GM12878 (cell line): ENCODE measurements around the gene COQ10B. TPM values are rescaled to one million over a fixed set of nuclear protein-coding genes. Genes with fewer than 3 reads are reported as not detected.
A peak's percentile ranks its signal among the peaks of the same experiment; 100 is the strongest.

Source experiments
- BHLHE40 ChIP-seq, 2 experiments: fragments of 450-650 bp in 1 of 2; IDR thresholded peaks; 2 replicates each; pipeline ENCODE4 v1.6.1; 2011 to 2017; ENCODE audit warnings: low read depth in 2 of 2, borderline replicate concordance in 1 of 2, improper control_type of control experiment in 1 of 2, low read length in 1 of 2, mild to moderate bottlenecking in 1 of 2
- CBX5 ChIP-seq: sonication (generic); IDR thresholded peaks from 2 replicates; pipeline ENCODE4 v1.6.1; 2016; ENCODE audit warnings: low read depth, moderate library complexity, mild to moderate bottlenecking, inconsistent platforms
- EED ChIP-seq: sonication (generic); IDR thresholded peaks from 2 replicates; pipeline ENCODE4 v1.6.1; 2016; ENCODE audit warnings: antibody characterized with exemption, low read depth
- FOS ChIP-seq: IDR thresholded peaks from 3 replicates; pipeline ENCODE4 v1.6.1; 2011; ENCODE audit warnings: borderline replicate concordance; ENCODE audit not compliant: insufficient read length; ENCODE audit errors: extremely low read depth
- MYC ChIP-seq: IDR thresholded peaks from 2 replicates; pipeline ENCODE4 v1.6.1; 2011; ENCODE audit warnings: mild to moderate bottlenecking, low read length, moderate library complexity, inconsistent platforms; ENCODE audit not compliant: insufficient read depth, insufficient replicate concordance, insufficient read length, severe bottlenecking
- RUNX3 ChIP-seq: IDR thresholded peaks from 2 replicates; pipeline ENCODE4 v1.6.1; 2012; ENCODE audit warnings: low read length, inconsistent platforms
- SMAD5 ChIP-seq: IDR thresholded peaks from 2 replicates; pipeline ENCODE4 v1.6.1; 2016; ENCODE audit warnings: antibody characterized with exemption, low read depth
- SRF ChIP-seq, 2 experiments: IDR thresholded peaks; 2 replicates each; pipeline ENCODE4 v1.6.1; 2011; ENCODE audit warnings: low read depth in 2 of 2, low read length in 2 of 2, mild to moderate bottlenecking in 1 of 2, moderate library complexity in 1 of 2
- STAT3 ChIP-seq: IDR thresholded peaks from 2 replicates; pipeline ENCODE4 v1.6.1; 2011; ENCODE audit warnings: low read depth, low read length, improper control_type of control experiment
- SUZ12 ChIP-seq: fragments of 200-600 bp; sonication (generic); IDR thresholded peaks from one replicate; pipeline ENCODE4 v1.6.1; 2018; ENCODE audit warnings: antibody characterized with exemption, mild to moderate bottlenecking; ENCODE audit not compliant: unreplicated experiment
- YBX1 ChIP-seq: fragments of 450-650 bp; IDR thresholded peaks from 2 replicates; pipeline ENCODE4 v1.6.1; 2016; ENCODE audit warnings: antibody characterized with exemption
- ZSCAN29 ChIP-seq: fragments of 450-650 bp; IDR thresholded peaks from 2 replicates; pipeline ENCODE4 v1.6.1; 2017; ENCODE audit warnings: mild to moderate bottlenecking, moderate library complexity
- polyA plus RNA-seq, 11 experiments: library from polyadenylated mRNA; depleted of rRNA in 4 of 11; unstranded in 6 of 11; stranded (reverse) in 5 of 11; fragments of >200 nt; fragmentation: Nextera tagmentation in 4 of 11; fragmentation: Illumina TruSeq in 1 of 11; extraction: Ambion mirVana in 4 of 11; extraction: Trizol in 1 of 11; gene quantifications; 1 replicate in 1 of 11; 2 replicates in 10 of 11; pipeline versions ENCODE4 v1.2.1 to v1.2.3, GENCODE V29; 2011 to 2016; ENCODE audit warnings: inconsistent platforms in 2 of 11, missing spikeins in 2 of 11, low read depth in 1 of 11
- total RNA-seq, 4 experiments: library from RNA; depleted of rRNA in 3 of 4; stranded (reverse); fragments of >200 nt in 3 of 4; fragmentation: Illumina TruSeq in 1 of 4; extraction: Trizol in 1 of 4; gene quantifications; 2 replicates each; pipeline versions ENCODE4 v1.2.1 to v1.2.3, GENCODE V29; 2013 to 2021
- TF ChIP-seq, protein P1 (sequence below): fragments of 450-650 bp; conservative IDR thresholded peaks from 2 replicates; pipeline ENCODE4 v1.6.1; 2017; ENCODE audit warnings: mild to moderate bottlenecking, moderate library complexity
- TF ChIP-seq, protein P2 (sequence below): IDR thresholded peaks from 2 replicates; pipeline ENCODE4 v1.6.1; 2012; ENCODE audit warnings: mild to moderate bottlenecking, low read depth, low read length
- TF ChIP-seq, protein P3 (sequence below): fragments of 150-350 bp; IDR thresholded peaks from 2 replicates; pipeline ENCODE4 v1.6.1; 2016; ENCODE audit warnings: low read depth, low read length
- TF ChIP-seq, protein P4 (sequence below): fragments of 450-650 bp; IDR thresholded peaks from 2 replicates; pipeline ENCODE4 v1.6.1; 2017; ENCODE audit warnings: borderline replicate concordance
- TF ChIP-seq, protein P5 (sequence below): IDR thresholded peaks from 2 replicates; pipeline ENCODE4 v1.6.1; 2011; ENCODE audit warnings: mild to moderate bottlenecking, low read depth, low read length, moderate library complexity; ENCODE audit not compliant: insufficient replicate concordance

Gene COQ10B
- total and polyA plus RNA-seq, 10 of the 15 experiments (the other 5 are each of a cell fraction or from before 2014, with no cell fraction given): 3.6 to 23.2 (median 13.2) TPM

DNA sequence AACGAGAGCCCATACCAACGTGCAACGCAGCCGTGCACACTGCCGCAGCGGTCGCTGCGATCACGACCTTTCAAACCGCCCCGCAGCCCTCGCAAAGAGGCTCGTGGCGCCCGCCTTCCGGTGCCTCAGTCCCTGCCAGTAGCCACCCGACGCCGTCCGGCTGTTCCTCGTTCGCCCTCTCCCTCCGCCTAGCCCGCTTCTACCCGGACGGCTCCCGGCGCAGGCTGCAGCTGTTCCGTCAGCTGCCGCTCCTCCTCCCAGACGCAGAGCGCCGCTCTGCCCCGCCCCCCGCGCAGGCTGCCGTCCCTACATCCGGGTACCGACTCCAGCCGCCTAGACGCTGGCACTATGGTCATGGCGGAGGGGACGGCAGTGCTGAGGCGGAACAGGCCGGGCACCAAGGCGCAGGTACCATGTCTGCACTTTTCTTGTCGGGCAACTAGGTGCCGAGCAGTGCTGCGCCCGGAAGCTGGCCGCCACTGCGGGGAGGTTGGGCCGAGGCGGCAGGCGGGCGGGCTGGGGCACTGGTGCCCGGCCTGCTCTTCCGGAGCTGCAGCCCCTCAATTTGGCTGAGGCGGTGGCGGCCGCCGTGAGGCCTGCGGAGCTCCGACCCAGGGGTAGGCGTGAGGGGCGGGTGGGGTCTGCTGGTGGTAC is 62.5 kb downstream of the COQ10B start, which contains the start of gene MOB4 (continued):
- TF ChIP-seq, protein P1, sequence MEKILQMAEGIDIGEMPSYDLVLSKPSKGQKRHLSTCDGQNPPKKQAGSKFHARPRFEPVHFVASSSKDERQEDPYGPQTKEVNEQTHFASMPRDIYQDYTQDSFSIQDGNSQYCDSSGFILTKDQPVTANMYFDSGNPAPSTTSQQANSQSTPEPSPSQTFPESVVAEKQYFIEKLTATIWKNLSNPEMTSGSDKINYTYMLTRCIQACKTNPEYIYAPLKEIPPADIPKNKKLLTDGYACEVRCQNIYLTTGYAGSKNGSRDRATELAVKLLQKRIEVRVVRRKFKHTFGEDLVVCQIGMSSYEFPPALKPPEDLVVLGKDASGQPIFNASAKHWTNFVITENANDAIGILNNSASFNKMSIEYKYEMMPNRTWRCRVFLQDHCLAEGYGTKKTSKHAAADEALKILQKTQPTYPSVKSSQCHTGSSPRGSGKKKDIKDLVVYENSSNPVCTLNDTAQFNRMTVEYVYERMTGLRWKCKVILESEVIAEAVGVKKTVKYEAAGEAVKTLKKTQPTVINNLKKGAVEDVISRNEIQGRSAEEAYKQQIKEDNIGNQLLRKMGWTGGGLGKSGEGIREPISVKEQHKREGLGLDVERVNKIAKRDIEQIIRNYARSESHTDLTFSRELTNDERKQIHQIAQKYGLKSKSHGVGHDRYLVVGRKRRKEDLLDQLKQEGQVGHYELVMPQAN: peak; percentile 84; the same call in 1 of the 2 replicates
- TF ChIP-seq RUNX3 (peak; percentile 58), EED (peak; percentile 45), STAT3 (no peak), CBX5 (peak; percentile 99), BHLHE40 (IDR thresholded peaks at IDR 0.05; ENCODE audit: borderline replicate concordance in 1 of 2, low read depth in 2 of 2, low read length in 1 of 2) (peak; percentile 66 to 86), YBX1 (no peak), MYC (peak; percentile 83), SMAD5 (peak; percentile 86), FOS (no peak), ZSCAN29 (peak; percentile 7; the same call in 1 of the 2 replicates), SRF (IDR thresholded peaks at IDR 0.05; ENCODE audit: low read depth in 2 of 2, low read length in 2 of 2) (0 out of 4 replicates have a peak, but pooled peaks have one; percentile 27 to 53), SUZ12 (no peak)
- TF ChIP-seq, protein P2, sequence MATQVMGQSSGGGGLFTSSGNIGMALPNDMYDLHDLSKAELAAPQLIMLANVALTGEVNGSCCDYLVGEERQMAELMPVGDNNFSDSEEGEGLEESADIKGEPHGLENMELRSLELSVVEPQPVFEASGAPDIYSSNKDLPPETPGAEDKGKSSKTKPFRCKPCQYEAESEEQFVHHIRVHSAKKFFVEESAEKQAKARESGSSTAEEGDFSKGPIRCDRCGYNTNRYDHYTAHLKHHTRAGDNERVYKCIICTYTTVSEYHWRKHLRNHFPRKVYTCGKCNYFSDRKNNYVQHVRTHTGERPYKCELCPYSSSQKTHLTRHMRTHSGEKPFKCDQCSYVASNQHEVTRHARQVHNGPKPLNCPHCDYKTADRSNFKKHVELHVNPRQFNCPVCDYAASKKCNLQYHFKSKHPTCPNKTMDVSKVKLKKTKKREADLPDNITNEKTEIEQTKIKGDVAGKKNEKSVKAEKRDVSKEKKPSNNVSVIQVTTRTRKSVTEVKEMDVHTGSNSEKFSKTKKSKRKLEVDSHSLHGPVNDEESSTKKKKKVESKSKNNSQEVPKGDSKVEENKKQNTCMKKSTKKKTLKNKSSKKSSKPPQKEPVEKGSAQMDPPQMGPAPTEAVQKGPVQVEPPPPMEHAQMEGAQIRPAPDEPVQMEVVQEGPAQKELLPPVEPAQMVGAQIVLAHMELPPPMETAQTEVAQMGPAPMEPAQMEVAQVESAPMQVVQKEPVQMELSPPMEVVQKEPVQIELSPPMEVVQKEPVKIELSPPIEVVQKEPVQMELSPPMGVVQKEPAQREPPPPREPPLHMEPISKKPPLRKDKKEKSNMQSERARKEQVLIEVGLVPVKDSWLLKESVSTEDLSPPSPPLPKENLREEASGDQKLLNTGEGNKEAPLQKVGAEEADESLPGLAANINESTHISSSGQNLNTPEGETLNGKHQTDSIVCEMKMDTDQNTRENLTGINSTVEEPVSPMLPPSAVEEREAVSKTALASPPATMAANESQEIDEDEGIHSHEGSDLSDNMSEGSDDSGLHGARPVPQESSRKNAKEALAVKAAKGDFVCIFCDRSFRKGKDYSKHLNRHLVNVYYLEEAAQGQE: 0 out of 2 replicates have a peak, but pooled peaks have one; percentile 33
- TF ChIP-seq, protein P3, sequence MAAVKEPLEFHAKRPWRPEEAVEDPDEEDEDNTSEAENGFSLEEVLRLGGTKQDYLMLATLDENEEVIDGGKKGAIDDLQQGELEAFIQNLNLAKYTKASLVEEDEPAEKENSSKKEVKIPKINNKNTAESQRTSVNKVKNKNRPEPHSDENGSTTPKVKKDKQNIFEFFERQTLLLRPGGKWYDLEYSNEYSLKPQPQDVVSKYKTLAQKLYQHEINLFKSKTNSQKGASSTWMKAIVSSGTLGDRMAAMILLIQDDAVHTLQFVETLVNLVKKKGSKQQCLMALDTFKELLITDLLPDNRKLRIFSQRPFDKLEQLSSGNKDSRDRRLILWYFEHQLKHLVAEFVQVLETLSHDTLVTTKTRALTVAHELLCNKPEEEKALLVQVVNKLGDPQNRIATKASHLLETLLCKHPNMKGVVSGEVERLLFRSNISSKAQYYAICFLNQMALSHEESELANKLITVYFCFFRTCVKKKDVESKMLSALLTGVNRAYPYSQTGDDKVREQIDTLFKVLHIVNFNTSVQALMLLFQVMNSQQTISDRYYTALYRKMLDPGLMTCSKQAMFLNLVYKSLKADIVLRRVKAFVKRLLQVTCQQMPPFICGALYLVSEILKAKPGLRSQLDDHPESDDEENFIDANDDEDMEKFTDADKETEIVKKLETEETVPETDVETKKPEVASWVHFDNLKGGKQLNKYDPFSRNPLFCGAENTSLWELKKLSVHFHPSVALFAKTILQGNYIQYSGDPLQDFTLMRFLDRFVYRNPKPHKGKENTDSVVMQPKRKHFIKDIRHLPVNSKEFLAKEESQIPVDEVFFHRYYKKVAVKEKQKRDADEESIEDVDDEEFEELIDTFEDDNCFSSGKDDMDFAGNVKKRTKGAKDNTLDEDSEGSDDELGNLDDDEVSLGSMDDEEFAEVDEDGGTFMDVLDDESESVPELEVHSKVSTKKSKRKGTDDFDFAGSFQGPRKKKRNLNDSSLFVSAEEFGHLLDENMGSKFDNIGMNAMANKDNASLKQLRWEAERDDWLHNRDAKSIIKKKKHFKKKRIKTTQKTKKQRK: no peak
- TF ChIP-seq, protein P4, sequence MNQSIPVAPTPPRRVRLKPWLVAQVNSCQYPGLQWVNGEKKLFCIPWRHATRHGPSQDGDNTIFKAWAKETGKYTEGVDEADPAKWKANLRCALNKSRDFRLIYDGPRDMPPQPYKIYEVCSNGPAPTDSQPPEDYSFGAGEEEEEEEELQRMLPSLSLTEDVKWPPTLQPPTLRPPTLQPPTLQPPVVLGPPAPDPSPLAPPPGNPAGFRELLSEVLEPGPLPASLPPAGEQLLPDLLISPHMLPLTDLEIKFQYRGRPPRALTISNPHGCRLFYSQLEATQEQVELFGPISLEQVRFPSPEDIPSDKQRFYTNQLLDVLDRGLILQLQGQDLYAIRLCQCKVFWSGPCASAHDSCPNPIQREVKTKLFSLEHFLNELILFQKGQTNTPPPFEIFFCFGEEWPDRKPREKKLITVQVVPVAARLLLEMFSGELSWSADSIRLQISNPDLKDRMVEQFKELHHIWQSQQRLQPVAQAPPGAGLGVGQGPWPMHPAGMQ: no peak
- TF ChIP-seq, protein P5, sequence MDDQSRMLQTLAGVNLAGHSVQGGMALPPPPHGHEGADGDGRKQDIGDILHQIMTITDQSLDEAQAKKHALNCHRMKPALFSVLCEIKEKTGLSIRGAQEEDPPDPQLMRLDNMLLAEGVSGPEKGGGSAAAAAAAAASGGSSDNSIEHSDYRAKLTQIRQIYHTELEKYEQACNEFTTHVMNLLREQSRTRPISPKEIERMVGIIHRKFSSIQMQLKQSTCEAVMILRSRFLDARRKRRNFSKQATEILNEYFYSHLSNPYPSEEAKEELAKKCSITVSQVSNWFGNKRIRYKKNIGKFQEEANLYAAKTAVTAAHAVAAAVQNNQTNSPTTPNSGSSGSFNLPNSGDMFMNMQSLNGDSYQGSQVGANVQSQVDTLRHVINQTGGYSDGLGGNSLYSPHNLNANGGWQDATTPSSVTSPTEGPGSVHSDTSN: peak; percentile 39
